Osteoblast (primary cell): Measurements from ENCODE around the gene ARSH. TPM values are rescaled to one million over a fixed set of nuclear protein-coding genes. Genes with fewer than 3 reads are reported as not detected.
"Not testable (repeated sequence)": the region's sequence is repeated elsewhere in the genome, so short reads cannot be mapped to it uniquely, and the experiment has no call there.

ENCODE experiments used
- DNase-seq: peaks from one replicate; pipeline ENCODE4 v3.0.0; 2011; ENCODE audit warnings: low spot score, mixed read lengths; ENCODE audit not compliant: insufficient read length; ENCODE audit errors: missing footprints
- H2AFZ ChIP-seq: 2 replicates; pipeline ENCODE4 v1.6.0; 2011; ENCODE audit warnings: mild to moderate bottlenecking, low read length
- H3K27ac ChIP-seq: 2 replicates; pipeline ENCODE4 v1.5.1; 2011; ENCODE audit warnings: mild to moderate bottlenecking, low read depth, low read length, moderate library complexity
- H3K27me3 ChIP-seq: 2 replicates; pipeline ENCODE4 v1.6.0; 2012; ENCODE audit warnings: mild to moderate bottlenecking, control low read depth, inconsistent platforms, low read length, moderate library complexity; ENCODE audit not compliant: insufficient read depth
- H3K36me3 ChIP-seq: 2 replicates; pipeline ENCODE4 v1.5.1; 2011; ENCODE audit warnings: mild to moderate bottlenecking, low read length, control low read depth, moderate library complexity; ENCODE audit not compliant: insufficient read depth
- H3K4me1 ChIP-seq: 2 replicates; pipeline ENCODE4 v1.5.1; 2011; ENCODE audit warnings: mild to moderate bottlenecking, low read length, control low read depth, moderate library complexity; ENCODE audit not compliant: insufficient read depth
- H3K4me2 ChIP-seq: 2 replicates; pipeline ENCODE4 v1.6.0; 2011; ENCODE audit warnings: mild to moderate bottlenecking, low read length; ENCODE audit not compliant: insufficient read depth
- H3K4me3 ChIP-seq: fragments of 200-600 bp; sonication (generic); 3 replicates; pipeline ENCODE4 v1.5.1; 2012; ENCODE audit warnings: mild to moderate bottlenecking, low read length, inconsistent platforms; ENCODE audit not compliant: insufficient read depth
- H3K79me2 ChIP-seq: 2 replicates; pipeline ENCODE4 v1.6.0; 2012; ENCODE audit warnings: mild to moderate bottlenecking, low read length, control low read depth, inconsistent platforms; ENCODE audit not compliant: insufficient read depth
- H3K9me3 ChIP-seq: 2 replicates; pipeline ENCODE4 v1.5.1; 2011; ENCODE audit warnings: low read depth, low read length, control low read depth
- H4K20me1 ChIP-seq: 2 replicates; pipeline ENCODE4 v1.6.0; 2012; ENCODE audit warnings: mild to moderate bottlenecking, low read length, control low read depth; ENCODE audit not compliant: insufficient read depth
- total RNA-seq: library from RNA; depleted of rRNA; stranded (reverse); fragments of >200 nt; gene quantifications from 2 replicates; pipeline ENCODE4 v1.2.3, GENCODE V29; 2012
- TF ChIP-seq, protein P1 (sequence below): IDR thresholded peaks from 2 replicates; pipeline ENCODE4 v1.5.1; 2011; ENCODE audit warnings: mild to moderate bottlenecking, low read depth, low read length, moderate library complexity; ENCODE audit errors: extremely low read depth

The ARSH gene
- total RNA-seq, 1 donor = under 0.01 TPM

DNA sequence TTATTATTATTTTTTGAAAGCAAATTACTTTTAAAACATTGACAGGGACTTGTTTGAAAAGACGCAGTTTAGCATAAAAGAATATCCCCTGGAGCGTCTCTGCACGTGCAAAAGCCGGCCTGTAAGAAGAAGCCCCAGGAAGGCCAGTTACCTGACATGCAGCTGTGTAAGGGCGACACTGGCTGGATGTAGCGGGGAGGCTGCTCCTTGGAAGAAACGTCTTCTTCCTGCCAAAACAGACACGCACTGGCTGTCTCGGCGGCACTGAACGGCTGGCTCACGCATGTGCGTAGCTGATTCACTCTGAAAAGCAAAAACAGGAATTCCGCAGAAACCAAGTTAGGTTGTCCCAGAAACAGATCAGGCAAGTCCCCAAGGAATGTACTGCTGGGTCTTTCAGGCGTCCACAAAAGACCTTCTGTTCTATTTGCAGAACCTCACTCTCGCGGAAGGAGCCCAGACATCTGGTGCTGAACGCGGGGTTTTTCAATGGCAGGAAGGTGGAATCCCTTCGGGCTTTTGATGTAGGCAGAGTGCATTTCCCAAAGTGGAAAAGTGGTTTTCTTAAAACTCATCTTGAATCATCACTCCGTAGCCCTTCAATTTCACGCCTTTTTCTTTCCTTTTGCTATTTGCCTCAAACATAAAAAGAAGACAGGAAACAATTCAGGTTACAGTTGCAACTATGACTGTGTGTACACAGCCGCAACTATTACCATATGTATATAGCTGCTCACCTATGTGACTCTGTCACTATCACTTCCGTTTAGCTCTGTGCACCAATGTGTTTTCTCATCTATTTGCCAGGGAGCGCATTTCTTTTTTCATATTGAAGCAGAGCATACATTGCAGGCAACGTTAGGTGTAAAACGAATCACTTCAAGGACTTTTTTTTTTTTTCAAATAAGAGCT lies 38.1 kb upstream of the ARSH start:
- Histone ChIP-seq H3K79me2 (no peaks in the 10 kb centered on the region), H2AFZ (peak overlapping the region; percentile 75), H3K9me3 (no peaks in the 10 kb centered on the region), H3K27me3 (peaks cover 2% of the 10 kb centered on the region), H3K27ac (no peak overlapping the region), H3K4me1 (peaks cover 12% of the 10 kb centered on the region), H4K20me1 (no peaks in the 10 kb centered on the region), H3K4me2 (peak overlapping the region; percentile 90), H3K36me3 (no peaks in the 10 kb centered on the region), H3K4me3 (peak overlapping the region; percentile 70)
- DNase-seq = peak; percentile 36
- TF ChIP-seq, protein P1, sequence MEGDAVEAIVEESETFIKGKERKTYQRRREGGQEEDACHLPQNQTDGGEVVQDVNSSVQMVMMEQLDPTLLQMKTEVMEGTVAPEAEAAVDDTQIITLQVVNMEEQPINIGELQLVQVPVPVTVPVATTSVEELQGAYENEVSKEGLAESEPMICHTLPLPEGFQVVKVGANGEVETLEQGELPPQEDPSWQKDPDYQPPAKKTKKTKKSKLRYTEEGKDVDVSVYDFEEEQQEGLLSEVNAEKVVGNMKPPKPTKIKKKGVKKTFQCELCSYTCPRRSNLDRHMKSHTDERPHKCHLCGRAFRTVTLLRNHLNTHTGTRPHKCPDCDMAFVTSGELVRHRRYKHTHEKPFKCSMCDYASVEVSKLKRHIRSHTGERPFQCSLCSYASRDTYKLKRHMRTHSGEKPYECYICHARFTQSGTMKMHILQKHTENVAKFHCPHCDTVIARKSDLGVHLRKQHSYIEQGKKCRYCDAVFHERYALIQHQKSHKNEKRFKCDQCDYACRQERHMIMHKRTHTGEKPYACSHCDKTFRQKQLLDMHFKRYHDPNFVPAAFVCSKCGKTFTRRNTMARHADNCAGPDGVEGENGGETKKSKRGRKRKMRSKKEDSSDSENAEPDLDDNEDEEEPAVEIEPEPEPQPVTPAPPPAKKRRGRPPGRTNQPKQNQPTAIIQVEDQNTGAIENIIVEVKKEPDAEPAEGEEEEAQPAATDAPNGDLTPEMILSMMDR = no peak

DNA sequence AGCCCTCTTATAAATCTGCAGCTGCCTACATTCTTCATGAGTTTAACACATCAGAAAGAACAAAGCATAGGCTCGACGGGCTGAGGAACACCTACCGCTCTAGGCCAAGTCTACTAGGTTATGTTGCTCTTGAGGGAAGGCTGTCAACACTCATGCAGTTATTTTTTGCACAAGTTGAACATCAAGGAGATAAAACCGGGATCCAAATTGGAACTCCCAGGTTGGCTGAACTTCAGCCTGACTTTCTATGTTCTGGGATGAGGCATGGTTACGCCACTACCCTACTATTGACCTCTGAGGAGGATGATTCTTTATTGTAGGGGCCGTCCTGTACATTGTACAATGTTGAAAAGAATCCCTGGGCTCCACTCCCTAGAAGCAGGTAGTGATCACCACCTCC lies 37.3 kb upstream of the ARSH start:
- peaks cover 2% of the 10 kb centered on the region for H3K27me3 ChIP-seq
- H3K79me2 ChIP-seq = no peaks in the 10 kb centered on the region
- H3K36me3 ChIP-seq = no peaks in the 10 kb centered on the region
- DNase-seq = no peak
- H4K20me1 ChIP-seq = no peaks in the 10 kb centered on the region
- no peak overlapping the region for H3K4me3 ChIP-seq
- no peak overlapping the region for H3K27ac ChIP-seq
- peak overlapping the region; percentile 90 for H3K4me2 ChIP-seq
- H2AFZ ChIP-seq = no peak overlapping the region
- peaks cover 9% of the 10 kb centered on the region for H3K4me1 ChIP-seq
- TF ChIP-seq, protein P1 = no peak
- H3K9me3 ChIP-seq = no peaks in the 10 kb centered on the region

GRCh38 chrX:2972391-2972790 lies 34.0 kb upstream of the ARSH start:
- Histone ChIP-seq H3K4me3 (no peak overlapping the region), H2AFZ (no peak overlapping the region), H3K4me2 (no peak overlapping the region), H3K27me3 (peaks cover 2% of the 10 kb centered on the region), H3K36me3 (no peaks in the 10 kb centered on the region), H3K9me3 (no peaks in the 10 kb centered on the region), H3K27ac (no peak overlapping the region), H3K4me1 (peaks cover 5% of the 10 kb centered on the region), H4K20me1 (no peaks in the 10 kb centered on the region), H3K79me2 (no peaks in the 10 kb centered on the region)
- no peak for DNase-seq
- TF ChIP-seq, protein P1 = no peak

GRCh38 chrX:2974961-2975360 lies 31.4 kb upstream of the ARSH start:
- H3K27me3 ChIP-seq = peaks cover 2% of the 10 kb centered on the region
- TF ChIP-seq, protein P1 = no peak
- no peaks in the 10 kb centered on the region for H4K20me1 ChIP-seq
- no peaks in the 10 kb centered on the region for H3K79me2 ChIP-seq
- H3K4me3 ChIP-seq = no peak overlapping the region
- no peak overlapping the region for H3K4me2 ChIP-seq
- H3K9me3 ChIP-seq = no peaks in the 10 kb centered on the region
- no peak overlapping the region for H2AFZ ChIP-seq
- H3K27ac ChIP-seq = no peak overlapping the region
- H3K36me3 ChIP-seq = no peaks in the 10 kb centered on the region
- H3K4me1 ChIP-seq = no peaks in the 10 kb centered on the region
- DNase-seq = no peak

GRCh38 chrX:2978639-2979038 lies 27.7 kb upstream of the ARSH start:
- H3K36me3 ChIP-seq, H3K4me2 ChIP-seq, H3K4me1 ChIP-seq, H3K27me3 ChIP-seq, H4K20me1 ChIP-seq, H3K79me2 ChIP-seq, H3K4me3 ChIP-seq, DNase-seq, H3K9me3 ChIP-seq, H3K27ac ChIP-seq, H2AFZ ChIP-seq: not testable (repeated sequence)
